ENCODE results near the gene DKK3.

Gene DKK3

DNA sequence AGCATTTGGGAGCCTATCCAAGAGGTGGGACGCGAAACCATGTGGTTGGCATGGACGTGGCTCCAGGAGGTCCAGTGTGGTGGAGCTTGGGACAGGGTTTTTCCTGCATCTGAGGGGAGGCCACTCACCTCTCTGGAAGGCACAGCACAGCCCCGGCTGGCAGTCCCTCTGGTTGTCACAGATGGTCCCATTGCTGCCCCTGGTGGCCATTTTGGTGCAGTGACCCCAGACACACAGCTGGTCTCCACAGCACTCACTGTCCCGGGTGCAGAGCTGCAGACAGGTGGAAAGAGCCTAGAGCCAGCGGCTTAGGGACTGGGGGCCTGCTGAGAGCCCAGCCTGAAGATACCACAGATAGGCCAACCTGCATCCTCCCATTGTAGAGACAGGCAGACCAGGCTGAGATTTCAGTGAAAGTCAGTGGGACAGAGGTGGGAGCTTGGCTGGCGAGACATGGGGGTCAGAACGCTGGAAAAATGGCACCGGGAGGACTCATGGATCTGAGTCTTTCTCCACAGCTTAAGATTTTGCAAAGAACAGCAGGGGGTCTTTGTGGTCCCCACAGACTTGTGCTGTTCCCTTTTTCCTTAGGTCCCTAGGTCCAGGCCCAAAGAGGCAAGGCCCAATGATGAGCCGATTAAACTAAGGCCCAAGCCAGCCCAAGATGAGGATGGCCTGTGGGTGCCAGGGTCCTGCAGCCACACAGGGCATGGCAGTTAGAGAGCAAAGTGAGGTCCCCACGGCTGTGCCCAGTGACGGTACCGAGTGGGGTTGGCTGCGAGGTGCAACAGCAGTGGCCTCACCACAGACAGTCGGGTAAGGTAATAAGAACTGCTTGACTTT, 41.4 kb downstream of the DKK3 start:
- peak; percentile 67 for DNase-seq

DNA sequence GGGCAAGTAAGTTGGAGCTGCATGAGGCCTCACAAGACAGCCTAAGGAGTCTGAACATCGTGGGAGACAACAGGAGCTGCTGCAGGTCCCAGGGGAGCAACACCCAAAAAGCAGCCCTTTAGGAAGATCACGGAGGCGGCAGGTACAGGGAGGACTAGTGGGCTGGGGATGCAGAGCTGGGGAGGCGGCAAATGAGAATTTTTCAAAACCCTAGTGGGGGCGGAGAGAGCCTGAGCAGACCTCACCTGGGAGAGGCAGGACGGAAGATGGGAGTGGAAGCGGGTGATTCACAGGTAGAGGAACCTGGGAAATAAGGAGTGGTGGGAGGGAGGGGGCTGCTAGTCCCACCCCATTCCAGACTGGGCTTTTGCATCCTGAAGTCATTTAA, 42.1 kb downstream of the DKK3 start:
- DNase-seq: no peak

DNA sequence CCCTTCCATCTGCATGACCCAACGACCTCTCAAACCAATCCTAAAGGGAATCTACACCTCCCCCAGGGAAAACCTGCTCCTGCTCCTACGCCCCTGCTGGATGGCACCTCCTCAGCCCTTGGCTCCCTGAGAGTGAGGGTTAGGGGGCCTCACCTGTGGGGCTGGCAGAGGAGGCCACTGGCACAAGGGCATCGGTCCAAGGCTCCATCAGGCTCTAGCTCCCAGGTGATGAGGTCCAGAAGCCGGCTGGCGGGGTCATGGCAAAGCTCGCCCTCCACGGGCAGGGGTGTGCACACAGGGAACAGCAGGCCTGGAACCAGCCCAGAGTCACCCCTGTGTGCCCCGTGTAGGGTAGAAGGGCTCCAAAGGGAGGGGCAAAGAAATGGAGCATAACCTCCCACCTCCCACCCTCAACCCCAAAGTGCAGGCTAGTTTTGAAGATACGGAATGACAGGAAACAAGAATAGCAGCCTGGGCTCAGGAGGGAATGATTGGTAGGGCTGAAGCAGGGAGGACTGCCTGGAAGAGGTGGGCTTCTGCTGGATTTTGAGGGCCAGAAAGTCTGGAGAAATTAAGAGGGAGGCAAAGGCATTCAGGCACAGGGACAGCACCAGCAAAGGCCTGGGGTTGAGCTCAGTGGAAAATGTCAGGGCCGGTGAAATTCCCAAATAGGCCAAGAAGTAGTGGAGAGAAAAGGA, 42.6 kb downstream of the DKK3 start:
- DNase-seq: no peak

DNA sequence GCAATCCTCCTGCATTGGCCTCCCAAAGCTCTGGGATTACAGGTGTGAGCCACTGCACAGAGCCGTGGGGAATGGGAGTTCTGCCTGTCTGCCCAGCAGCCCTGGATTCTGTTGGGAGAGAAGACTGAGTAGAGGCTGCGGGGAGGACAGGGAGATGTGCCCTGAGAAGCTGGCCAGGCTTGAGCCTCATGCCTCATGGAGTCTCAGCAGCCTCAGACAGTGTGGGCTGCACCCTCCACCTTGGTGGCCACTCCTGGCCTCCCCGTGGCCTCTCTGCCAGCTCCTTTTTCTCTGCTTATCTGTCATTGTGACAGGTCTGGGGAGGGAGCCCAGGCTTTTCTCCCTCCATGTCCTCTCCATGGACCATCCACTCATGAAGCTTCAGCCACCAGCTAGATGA, 43.2 kb downstream of the DKK3 start:
- DNase-seq: no peak

DNA sequence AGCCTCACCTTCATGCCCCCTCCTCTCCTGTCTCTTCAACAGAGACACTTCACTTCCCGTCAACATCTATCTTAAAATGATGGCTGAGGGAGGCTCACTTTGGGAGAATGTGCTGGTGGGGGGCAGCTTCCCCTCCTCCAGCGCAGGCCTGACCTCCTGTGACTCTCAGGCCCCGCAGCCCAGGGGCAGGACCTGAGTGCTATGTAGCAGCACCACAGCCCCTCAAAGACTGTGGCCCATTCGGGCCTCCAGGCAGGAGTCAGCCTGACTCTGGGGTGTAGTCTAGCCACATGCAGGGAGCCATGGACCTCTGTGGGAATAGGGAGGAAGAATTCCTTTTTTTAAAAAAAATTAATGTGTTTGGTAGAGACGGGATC, 43.7 kb downstream of the DKK3 start:
- DNase-seq: no peak

DNA sequence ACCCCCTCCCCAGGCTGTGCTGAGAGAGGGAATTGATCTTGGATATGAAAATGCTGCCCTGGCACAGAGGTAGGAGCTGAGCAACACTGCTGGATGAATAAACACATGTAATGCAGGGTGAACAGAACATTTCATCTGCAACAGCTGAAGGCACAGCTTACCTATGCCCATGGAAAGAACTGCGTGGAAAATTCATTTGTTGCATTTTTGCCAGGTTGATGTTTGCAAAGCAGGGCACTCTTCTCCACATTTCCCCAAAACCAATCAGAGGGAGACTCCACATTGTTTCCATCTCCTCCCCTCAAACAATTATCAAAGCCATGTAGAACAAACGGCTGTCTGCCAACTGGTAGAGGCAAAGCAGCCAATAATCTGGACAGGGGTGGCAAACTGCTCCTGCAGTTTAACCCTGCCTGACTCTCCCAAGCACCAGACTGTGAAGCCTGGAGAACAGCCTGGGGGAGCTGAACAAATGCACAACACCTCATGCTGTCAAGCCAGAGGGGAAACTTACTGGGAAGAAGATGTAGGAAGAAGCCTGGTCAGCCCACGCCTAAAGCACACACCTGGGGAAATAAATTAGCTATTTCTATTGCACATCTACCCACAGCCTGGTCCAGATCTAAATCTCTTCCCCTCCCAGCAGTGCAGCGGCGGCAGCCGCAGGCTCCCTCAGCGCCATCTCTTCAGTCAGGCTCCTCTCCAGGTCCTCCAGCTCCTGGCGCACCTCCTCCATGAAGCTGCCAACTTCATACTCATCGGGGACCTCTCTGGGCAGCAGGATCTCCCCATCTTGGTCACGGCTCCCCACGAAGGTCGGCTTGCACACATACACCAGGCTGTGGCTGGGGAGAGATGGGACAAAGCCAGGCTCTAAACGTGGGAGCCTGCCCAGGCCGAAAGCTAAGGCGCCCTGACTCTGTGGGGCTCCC, 44.3 kb downstream of the DKK3 start:
- no peak for DNase-seq

DNA sequence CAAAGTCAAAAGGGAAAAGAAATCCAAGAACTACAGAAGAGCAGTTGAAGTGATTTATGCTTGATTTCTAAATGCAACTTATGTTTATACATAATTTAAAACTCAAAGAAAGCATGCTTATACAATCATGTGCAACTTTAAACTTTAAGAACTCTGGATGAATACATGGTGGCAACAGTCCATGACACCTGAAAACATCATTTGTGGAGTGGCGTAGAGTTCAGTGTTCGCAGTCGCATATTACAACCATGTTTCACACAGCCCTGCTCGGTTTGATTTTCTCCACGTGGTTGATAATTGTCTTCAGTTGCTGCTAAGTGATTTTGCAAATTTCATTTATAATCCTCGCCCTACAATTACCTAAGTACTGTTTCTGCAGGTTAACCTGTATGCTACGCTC, 45.4 kb downstream of the DKK3 start:
- no peak for DNase-seq

DNA sequence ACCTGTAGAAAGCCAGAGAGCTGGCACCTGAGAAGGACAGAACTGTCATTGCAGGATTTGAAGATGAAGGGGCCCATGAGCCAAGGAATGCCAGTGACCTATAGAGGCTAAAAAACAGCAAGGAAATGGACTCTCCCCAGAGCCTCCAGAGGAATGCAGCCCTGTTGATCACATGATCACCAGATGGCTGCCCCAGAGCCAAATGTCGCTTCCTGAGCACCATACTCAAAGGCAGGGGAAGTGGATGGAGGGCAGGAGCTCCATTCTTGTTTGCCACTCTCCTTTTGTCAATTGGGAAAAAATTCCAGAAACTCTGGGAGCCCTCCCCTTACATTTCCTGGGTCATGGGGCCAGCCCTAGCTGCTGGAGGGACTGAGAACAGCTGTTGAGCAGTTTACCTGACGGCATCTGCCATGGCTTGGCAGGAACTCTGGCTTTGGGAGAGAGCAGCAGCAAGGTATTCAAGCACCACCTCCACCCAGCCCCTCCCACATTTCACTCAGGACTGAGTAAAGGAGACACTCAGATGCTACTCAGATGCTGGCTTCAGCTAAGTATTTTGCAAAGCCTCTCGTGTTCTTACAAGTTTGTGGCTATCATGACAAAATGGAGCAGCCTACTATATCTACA, 46.9 kb downstream of the DKK3 start:
- no peak for DNase-seq

DNA sequence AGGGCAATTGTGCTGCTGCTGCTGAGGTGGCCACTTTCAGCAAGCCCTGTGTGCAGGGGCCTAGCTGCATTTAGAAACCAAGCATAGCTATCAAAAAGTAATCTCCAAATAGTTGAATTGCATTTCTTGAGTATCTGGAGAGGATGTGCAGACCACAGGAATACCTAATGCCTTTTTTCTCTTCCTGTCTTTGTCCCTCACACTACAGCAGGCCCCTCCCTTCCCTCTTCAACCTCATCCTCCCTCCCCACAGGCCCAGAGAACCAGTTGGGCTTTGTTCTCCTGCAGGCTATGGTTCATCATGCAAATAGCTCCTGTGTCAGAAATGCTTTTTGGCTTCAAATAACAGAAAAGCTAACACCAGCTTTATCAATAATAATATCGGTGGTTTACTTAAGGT, 47.7 kb downstream of the DKK3 start:
- DNase-seq: no peak

DNA sequence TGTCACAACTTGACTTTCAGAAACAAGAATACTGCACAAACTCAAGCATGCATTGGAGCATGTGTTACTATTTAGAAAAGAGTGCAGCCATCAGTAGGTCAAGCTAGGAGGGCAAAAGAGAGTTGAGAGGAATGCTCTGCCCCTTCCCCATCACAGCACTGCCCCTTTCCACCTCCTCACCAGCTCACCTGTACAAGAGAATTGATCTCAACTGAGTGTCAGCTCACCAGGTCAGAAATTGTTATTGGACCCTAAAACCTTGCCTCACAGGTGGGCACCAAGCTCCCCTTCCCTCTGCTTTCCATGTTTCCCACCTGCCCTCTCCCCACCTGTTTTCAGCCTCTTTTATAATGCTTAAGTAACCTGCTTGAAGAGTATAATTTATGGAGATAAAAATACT, 48.8 kb downstream of the DKK3 start:
- DNase-seq: no peak

DNA sequence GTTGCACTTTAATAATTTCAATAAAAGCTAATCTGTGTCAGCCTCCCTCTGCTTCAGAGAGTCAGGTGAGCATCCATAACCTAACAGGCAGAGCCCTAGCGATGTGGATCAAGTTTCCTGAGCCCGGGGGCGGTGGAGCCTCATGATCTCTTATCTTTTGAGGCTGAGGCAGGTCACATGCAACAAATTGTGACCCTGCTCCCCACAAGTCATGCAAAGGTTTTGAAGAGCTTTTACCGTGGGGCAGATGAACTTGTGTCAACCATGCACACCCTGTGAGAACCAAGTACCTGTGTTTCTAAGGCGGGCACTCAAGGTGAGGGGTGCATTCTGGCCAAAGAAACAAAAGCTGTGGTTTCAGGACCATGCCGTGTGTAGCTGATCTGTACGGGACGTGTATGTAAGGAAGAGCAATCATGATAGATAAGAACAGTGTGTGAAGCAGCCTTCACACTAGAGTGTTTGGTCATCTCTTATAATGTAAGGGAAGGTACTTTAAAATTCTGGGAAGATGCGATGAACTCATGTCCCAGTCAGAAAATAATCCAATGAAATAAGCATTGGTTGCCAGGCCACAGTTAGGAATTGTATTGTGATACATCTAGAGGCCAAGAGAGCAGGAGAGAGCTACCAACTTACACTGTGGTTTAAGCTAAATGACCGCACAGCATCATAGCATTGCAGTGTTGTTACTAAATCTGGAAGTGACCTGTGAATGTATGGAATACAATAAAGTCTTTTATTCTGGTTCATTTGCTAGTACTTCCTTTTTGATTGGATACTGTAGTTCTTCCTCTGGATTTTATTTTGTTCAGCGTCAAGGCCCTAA, 49.8 kb downstream of the DKK3 start:
- no peak for DNase-seq

DNA sequence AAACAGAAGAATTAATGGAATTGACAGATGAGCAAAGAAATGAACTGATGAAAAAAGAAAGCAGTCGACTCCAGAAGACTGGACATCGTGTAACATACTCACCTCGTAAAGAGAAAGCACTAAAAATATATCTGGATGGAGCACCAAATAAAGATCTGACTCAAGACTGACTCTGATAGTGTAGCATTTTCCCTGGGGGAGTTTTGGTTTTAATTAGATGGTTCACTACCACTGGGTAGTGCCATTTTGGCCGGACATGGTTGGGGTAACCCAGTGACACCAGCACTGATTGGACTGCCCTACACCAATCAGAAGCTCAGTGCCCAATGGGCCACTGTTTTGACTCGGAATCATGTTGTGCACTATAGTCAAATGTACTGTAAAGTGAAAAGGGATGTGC, 52.4 kb downstream of the DKK3 start:
- no peak for DNase-seq

DNA sequence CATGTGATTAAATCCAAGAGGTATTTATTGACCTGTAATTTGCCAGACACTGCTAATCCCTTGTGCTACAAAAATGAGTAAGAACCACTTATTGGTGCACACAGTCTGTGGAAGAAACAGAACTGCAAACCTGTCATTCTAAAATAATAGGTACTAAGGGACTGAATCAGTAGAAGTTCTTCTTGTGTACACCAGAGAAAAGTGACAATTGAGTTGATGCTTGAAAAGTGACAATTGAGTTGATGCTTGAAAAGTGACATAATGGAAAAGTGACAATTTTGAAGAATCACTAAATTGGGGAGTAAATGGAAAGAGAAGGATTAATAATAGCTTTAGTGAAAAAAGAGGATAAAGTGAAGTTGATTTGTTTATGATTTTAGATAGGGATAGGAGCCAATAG, 56.4 kb downstream of the DKK3 start:
- DNase-seq: no peak

DNA sequence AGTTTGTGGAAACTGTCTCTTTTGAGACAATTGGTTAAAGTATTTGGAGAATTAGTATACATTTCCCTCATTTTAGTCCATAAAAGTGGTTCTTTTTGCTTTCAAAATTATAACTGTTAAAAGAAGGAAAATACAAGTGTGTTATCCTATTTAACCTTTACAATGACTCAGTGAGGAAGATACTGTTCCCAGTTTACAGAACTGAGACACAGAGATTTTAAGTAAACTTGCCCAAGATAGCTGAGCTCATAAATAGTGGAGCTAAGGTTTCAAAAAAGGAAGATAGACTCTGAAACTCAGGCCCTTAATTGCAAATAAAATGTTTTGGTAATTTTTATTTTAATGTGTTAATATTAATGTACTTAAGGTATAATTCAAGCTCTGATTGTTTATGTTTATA, 58.9 kb downstream of the DKK3 start:
- no peak for DNase-seq

DNA sequence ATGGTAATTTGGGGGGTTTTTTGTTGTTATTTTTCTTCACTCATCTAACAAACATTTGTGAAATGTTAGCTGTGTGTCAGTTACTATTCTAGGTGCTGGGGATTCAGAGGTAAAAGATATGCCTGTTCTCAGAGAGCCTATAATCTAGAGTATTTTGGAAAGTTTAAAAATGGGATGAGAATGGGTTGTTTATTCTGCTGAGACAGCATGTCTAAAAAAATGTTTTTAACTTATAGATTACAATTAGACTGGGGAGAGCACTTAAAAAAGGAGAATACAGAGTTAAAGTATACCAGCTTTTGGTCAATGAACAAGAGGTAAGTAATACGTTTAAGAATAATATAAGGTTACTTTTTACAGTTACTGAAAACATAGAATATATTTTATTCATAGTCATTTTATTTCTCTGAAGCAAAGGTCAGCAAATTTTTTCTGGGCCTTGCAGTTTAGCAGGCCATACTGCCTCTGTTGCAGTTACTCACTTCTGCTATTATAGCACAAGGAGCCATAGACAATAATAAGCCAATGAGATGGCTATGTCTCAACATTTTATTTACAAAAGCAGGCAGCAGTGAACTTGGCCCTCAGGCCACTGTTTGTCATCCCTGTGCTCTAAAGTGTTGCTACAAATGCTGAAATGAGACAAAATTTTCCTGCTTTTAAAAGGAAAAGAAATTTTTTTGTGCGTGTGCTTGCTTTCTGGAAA, 60.0 kb downstream of the DKK3 start:
- no peak for DNase-seq

DNA sequence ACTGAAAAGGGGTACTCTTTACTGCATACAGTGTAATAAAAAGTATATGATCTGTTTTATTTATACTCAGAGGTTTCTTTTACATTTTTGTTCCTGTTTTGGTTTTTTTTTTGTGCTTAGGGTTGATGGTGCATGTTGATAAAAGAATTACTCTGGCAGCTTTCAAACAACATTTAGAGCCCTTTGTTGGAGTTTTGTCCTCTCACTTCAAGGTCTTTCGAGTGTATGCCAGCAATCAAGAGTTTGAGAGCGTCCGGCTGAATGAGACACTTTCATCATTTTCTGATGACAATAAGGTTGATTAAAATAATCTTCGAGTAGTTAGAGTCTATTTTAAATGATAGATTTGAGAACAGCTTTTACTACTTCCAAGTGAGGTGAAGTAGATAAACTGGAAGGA, 60.6 kb downstream of the DKK3 start:
- no peak for DNase-seq

DNA sequence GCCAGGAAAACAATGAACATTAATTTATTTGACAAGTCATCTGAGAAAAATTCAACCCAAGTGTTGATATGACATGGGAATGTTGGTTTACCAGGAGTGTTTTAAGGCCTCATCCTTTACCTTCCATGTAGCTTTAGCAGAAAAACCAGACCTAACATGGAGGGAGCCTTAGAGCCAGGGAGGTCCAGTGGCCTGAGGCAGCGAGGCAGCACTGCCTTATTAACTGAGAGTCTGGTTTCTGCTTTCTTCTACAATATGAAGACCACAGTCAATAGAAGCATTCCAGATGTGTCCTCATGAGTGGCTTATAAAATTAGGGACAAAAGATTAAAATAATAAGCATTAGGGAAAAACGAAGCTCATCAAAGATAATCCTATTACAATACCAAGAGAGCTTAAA, 61.5 kb downstream of the DKK3 start:
- DNase-seq: no peak

DNA sequence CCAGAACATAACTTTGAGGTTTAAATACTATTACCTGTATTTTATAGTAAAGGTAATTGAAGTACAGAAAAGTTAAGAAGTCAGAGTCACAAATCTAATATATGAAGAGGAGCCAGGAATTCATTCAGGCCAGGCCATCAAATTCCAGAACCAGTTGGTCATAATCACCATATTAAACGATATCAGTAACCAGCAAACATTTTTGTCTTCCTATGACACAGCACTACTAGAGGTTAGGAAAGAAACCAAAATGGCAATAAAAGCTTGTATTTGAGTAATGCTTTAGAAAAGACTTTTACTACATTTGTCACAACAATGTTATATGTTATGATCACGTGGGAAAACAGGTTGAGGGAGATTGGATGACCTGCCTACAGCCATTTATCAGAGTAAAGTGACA, 62.2 kb downstream of the DKK3 start:
- DNase-seq: peak; percentile 79

DNA sequence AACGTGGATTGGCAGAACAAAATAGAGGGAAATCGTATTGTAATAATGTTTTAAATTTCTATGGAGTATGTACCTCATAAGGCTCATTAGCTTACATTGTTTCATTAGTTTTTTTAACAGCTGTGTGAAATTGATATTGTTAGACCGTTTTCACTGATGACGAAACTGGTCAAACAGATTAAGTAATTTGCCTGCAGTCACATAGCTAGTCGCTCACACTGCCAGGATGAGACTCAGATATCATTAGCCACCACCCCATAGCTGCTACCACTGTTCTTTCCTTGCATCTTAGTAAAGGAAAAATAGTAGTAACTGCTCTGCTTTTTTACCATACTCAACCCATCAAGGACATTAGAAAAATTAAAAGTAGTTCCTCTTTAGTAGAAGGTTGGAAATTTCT, 64.0 kb downstream of the DKK3 start:
- DNase-seq: no peak

DNA sequence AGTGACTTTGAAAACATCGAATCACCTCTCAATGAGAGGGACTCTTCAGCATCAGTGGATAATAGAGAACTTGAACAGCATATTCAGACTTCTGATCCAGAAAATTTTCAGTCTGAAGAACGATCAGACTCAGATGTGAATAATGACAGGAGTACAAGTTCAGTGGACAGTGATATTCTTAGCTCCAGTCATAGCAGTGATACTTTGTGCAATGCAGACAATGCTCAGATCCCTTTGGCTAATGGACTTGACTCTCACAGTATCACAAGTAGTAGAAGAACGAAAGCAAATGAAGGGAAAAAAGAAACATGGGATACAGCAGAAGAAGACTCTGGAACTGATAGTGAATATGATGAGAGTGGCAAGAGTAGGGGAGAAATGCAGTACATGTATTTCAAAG, 65.8 kb downstream of the DKK3 start:
- DNase-seq: no peak

DNA sequence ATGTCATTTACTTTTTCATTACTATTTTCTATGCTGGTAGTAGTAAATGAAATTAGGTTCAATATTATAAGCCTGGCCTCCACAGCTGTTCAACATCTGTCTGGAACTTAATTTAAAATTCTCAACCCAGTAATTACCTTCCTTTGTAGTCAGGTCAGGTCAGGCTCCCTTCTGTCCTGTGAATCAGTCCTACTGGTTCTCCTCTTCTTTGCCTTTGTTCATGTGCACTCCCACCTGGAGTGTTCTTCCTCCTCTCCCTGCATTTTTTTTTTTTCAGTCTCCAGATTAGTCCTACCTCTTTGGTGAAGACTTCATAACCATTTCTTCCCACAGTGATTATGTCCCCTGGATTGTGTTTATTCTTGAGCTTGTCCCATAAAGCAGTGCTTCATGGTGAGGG, 67.9 kb downstream of the DKK3 start:
- DNase-seq: no peak
